Activated T-helper 1 cell treated with anti-CD3 and anti-CD28 coated beads, Interleukin-2, amount 50 U/mL, for 16 hours (primary cell): Measurements from ENCODE around the gene MMP25.

Experiments
- DNase-seq, 2 donors: peaks; one replicate each; pipeline ENCODE4 v3.0.0-alpha.2; 2020; ENCODE audit warnings: low read depth in 1 of 2, low spot score in 1 of 2

Gene MMP25, protein sequence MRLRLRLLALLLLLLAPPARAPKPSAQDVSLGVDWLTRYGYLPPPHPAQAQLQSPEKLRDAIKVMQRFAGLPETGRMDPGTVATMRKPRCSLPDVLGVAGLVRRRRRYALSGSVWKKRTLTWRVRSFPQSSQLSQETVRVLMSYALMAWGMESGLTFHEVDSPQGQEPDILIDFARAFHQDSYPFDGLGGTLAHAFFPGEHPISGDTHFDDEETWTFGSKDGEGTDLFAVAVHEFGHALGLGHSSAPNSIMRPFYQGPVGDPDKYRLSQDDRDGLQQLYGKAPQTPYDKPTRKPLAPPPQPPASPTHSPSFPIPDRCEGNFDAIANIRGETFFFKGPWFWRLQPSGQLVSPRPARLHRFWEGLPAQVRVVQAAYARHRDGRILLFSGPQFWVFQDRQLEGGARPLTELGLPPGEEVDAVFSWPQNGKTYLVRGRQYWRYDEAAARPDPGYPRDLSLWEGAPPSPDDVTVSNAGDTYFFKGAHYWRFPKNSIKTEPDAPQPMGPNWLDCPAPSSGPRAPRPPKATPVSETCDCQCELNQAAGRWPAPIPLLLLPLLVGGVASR

DNA sequence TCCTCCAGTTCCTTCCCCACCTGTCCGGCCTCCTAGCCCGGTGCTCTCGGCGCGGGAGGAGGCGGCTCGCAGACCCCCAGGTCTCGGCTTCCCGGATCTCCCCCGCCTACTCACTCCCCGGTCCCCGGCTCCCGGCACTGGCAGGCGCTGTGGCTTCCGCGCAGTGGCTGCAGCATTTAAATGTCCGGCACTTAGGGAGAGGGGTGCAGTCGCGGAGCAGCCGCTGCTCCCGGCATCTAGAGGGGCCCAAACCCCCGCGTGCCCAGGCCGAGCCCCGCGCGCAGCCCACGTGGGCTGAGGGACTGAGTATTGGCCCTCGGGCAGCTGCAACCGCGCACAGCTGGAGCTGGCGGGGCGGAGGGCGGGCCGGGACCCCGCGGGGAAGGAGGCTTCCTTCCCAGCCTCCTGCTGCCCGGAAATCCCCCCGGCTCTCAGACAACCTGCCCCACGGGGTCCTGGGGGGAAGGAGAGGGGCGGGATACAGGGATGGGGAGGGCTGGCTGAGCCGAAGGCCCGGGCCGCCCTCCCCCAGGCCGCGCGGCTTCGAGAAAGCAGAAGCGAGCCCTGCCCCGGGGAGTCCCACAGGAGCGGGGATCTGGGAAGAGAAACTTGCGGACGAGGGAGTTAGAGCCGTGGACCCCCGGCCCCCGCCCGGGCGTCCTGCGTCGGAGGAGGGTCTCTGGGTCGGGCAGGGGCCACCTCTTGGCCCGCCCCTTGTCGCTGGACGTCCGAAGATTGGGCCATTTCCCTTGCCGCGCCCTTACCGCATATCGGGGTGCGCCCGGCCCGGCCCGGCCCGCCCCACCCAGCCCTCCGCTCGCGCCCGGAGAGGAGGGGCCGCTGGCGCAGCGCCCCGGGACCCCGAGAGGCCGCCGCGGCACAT, at the start of gene MMP25:
Gene MMP25 (plus strand): TSS at position 804 of the 883 bp plus-strand sequence. CDS start 357 bp downstream, outside the sequence.
- no peak for DNase-seq

DNA sequence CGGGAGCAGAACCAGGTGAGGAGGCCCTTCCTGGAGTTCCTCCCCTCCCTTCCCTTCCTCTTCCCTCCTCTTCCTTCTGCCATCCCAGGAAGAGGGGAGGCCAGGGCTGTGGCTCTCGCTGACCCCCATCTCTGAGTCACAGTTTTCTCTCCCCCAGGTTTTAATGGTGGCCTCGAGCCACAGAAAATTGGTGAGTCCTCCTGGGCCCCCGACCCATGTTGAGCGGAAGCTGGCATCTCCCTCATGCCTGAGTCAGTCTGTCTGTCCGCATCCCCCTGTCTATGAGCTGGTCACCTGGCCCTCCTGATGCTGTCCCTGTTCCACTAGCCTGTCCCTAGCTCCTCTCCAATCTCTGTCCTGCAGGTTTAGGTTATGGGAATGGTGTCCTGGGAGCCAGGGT, 46.4 kb upstream of the MMP25 start:
- DNase-seq: no peak

DNA sequence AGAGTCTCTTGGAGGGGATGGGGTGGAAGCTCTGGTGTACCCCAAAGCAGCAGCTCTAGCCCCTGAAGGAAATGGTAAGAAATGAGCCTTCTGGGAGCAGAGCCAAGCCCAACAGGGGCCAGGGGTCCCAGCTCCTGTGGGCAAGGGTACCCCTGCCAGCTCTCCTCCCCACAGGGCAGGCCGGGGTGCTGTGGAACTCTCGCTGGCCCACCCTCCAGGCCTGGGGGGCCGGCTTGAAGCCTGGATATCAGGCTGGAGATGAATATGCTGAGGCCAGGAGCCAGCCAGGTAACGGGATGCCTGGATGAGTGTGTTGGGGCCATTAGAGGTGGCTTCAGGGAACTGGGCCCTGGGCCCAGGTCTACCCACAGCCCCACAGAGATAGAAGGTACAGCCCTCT, 45.8 kb upstream of the MMP25 start:
- DNase-seq: no peak

DNA sequence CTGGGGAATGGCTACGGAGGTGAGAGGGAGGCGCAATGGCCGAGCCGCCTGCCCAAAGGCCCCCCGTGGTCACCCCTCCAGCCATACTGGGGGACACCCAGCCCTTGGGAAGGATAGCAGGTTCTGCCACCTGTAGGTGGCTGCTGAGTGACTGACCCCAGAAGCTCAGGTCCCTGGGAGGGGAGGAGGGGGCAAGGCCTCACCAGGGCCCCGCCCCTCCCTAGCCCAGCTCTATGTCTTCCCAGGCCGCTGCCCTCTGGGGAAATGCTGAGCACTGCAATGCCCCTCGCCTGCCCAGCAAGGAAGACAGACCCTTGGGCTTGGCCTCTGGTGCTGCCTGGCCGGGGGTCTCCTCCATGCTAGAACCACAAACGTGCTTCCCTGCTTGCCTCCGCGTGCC, 45.0 kb upstream of the MMP25 start:
- DNase-seq: no peak

DNA sequence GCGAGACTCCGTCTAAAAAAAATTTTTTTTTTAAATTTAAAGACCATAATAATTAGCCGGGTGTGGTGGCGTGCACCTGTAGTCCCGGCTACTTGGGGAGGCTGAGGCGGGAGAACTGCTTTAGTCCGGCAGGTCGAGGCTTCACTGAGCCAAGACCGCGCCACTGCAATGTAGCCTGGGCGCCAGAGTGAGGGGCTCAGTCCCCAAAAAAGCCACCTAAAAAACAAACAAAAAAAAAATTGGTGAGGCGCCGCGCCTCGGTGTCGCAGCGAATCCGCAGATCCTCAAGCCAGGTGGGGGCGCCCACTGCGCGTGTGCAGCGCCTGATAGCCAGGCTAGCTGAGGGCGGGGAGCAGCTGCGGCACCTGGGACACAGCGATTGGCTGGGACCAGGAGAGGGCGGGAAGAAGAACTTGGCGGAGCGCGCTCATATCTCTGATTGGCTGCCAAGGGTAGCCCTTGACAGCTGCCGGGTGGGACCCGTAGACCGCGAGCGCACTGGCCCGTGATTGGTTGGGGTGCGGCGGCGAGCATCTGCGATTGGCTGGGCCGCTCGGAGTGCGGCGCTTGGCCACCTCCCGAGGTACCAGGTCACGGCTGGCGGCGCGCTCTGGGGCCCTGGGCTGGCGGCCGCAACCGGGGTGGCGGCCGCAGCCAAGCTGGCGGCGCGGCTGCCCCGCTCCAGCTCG, 42.6 kb upstream of the MMP25 start:
- peak; percentile 90 to 94 for DNase-seq

DNA sequence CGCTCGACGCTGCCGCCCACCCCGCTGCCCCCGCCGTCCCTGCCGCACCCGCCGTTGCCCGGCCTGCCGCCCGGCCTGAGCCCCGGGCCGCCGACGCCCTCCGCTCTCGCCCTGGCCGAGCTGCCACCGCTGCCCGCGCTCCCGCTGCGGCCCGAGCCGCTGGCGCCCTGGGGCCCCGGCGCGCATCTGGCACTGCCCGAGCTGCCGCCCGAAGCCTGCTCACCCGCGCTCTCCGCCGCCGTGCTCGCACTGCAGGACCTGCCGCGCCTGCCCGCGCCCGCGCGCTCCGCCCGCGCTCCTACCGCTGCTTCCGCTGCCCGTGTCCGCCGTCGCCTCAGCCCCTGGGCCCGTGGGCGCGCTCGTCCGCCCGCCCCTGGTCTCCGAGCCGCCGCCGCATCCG, 42.0 kb upstream of the MMP25 start:
- no peak for DNase-seq

DNA sequence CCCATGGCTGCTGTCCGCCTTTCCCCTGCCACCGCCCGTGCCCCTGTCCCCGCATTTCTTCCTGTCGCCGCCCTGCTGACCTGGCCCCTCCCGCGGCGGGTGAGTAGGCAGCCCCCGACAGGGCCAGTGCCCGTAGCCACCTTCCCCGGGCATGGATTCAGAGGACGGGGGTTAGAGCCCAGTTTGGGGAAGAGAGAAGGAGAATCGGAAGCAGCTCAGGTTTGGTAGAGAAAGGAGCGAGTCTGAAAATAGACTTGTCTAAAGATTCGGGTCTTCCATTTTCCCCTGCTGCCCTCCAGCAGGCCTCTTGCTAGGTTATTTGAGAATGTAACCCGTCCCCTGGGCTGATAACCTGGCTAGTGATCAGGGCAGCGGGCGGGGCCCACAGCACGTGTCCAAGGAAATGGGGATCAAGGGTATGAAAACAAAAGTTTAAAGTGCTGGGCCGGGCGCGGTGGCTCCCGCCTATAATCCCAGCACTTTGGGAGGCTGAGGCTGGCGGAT, 41.5 kb upstream of the MMP25 start:
- no peak for DNase-seq

DNA sequence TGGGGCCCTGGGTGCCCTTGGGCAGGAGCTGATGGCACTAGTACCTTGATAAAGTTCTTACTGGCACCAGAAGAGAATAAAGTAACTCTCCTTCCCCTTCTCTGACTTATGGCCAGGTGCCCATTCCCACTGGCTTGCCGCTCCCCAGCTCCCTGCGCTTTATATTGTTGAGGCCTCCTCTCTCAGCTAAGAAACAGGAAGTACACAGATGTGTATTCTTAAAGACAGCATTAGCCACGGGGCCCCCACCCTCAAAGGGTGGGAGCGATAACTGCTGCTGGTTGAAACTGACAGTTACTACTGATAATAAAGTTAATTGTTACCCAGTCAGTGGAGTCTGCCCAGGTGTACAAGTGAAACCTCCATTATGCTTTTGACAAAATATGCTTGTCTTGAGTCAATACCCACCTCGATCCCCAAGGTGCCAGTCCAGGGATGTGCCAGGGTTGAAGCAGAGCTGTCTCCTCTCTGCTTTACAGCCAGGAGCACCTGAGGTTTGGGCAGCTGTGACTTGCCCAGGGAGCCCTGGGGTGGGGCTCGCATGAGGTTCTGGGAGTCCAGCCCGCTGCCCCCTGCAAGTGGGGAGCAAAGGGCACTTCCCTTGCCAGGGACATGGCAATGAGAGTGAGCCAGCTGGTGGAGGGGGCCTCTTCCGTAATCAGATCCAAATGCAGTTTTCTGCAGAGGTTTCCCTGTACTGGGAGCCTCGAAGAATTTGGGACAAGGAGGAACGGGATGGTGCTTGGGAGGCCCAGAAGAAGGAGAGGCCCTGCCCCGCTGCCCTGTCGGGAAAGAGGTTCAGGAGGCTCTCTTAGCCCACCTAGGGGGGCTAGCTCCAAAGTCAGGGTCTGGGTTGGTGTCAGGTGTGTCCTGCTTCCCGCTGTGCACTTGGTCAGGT, 39.1 kb upstream of the MMP25 start:
- no peak for DNase-seq

DNA sequence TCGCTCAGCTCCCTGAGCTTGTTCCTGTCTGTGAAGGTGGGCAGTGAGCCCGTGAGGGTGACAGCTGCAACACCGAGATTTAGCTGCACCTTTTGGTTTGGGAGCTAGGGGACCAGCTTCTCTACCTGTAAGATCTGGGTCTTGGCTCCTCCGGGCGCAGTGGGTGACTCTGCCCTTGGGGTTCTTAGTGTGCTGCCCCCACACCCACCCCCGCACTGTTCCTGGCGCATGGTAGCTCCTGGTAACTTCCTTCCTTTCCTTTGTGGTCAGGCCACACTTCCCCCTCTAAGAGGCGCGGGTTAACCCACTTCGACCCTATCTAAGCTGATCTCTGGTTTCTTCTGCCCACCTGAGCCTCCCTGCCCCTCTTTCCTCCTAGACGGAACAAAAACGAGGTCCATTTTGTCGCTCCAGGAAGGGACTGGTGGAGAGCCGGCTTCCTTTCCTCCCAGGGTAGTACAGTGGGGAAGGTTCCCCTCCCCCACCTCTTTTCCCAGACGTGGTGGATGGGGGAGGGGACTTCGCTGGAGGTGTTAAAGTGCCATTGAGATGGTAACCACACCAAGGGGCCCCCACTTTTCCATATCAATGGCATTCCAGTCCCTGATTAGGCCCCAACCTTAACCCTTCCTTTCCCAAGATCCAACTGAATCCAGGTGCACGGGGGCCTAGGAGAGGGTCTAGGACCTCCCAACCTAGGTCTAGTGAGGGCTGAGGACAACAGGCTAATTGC, 38.2 kb upstream of the MMP25 start:
- DNase-seq: no peak

DNA sequence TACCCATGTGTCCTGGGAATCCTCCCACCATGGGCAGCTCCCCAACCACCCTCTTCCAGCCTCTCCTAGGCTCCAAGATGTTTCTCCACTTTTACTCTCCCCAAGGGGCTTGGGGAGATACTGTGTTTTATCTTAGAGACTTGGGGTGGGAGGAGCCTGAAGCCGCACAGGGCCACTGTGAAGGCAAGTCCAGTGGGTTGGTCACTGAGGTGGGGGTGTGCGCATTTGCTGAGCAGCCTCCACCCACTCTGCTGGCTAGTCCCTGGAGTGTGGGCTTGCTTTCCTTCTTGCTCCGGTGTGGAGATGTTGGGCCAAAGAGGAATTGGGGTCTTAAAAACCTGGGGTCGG, 37.7 kb upstream of the MMP25 start:
- DNase-seq: no peak

DNA sequence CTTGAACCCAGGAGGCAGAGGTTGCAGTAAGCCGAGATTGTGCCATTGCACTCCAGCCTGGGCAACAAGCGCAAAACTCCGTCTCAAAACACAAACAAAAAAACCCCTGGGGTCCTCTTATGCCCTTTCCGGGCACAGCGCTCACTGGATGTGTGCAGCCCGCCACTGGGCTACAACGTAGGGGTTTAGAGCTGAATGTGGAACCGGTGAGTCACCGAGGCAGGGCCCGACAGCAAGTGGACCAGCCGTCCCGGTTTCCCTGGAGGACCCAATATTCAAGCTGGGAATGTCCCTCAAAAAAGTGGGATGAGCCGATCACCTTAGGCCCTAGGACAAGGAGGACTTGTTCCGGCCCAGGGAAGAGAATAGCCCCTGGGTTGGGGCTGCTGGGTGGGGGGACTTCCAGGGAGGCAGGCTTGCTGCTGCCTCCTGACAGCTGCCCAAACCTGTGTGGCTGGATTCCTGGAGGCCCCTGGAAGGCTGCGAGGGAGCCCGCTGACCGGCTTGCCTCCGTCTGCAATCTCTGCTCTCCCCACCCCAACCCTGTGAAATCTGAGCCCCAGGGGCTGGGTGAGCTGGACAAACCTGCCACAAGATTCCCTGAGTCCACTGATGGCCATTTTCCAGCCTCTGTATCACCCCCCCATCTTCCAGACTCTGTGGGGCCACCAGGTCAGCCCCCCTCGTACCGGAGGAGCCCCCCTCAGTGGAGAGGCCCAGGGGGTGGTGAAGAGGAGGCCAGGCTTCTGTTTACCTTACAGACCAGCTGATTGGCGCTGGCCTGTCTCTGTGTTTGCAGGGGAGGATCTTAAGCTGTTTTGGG, 36.6 kb upstream of the MMP25 start:
- DNase-seq: no peak

DNA sequence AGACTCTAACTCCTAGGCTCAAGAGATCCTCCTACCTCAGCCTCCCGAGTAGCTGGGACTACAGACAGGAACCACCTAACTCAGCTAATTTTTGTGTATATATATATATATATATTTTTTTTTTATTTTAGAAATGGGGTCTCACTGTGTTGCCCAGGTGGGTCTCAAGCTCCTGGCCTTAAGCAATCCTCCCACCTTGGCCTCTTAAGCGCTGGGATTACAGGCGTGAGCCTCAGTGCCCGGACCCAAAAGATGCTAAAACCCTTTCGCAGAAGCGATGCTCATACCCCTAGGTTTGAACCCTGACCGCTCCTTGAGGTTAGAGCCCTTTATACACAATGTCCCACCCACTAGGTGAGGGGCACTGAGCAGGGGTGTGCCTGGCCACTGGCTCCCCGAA, 35.9 kb upstream of the MMP25 start:
- DNase-seq: no peak

DNA sequence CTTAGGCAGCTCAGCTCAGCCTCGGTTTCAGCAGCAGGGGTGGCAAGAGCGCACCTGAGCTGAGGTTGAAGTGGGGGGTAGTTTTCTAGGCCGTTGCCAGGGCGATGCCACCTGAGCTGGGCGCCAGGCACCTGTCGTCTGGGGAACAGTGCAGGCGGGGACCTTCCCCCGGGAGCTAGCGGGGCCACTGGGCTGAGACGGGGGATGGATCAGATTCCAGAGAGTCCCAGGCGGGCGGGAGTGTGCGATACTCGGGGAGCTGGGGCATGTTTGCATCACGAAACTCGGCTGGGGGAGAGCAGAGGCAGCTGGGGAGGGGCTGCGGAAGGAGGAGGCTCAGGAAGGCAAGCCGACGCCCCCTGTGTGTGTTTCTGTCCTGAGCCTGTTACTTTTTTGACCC, 34.1 kb upstream of the MMP25 start:
- DNase-seq: no peak

DNA sequence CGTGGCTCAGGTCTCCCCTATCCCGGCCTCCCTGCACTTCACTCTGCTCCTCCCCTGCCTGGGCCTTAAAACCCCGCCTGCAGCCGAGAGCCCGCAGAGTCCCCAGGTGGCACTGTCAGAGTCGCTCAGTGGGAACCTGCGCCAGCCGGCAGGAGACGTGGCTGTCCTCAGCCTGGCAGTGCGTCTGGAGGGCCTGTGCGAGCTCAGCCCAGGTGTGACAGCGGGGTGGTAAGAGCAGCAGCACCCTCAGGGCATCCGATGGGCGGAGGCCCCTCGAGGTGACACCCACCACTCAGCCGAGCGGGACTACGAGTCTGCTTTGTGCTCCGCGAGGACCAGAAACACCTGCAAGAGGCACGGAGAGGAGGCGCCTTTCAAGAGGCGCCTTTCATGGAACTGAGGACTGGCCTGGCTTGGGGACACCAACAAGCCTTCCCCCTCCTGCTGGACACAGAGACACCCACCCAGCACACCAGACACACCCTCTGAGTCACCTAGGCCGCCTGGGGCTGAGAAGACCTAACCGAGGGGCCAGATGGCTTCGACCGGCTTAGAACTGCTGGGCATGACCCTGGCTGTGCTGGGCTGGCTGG, 33.4 kb upstream of the MMP25 start, which contains the start of gene CLDN9:
Gene CLDN9 (plus strand): TSS at position 96 of the 593 bp plus-strand sequence. CDS start 440 bp downstream, at position 536.
- DNase-seq: no peak

DNA sequence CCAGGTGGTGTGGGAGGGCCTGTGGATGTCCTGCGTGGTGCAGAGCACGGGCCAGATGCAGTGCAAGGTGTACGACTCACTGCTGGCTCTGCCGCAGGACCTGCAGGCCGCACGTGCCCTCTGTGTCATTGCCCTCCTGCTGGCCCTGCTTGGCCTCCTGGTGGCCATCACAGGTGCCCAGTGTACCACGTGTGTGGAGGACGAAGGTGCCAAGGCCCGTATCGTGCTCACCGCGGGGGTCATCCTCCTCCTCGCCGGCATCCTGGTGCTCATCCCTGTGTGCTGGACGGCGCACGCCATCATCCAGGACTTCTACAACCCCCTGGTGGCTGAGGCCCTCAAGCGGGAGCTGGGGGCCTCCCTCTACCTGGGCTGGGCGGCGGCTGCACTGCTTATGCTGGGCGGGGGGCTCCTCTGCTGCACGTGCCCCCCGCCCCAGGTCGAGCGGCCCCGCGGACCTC, 32.8 kb upstream of the MMP25 start:
- DNase-seq: no peak

DNA sequence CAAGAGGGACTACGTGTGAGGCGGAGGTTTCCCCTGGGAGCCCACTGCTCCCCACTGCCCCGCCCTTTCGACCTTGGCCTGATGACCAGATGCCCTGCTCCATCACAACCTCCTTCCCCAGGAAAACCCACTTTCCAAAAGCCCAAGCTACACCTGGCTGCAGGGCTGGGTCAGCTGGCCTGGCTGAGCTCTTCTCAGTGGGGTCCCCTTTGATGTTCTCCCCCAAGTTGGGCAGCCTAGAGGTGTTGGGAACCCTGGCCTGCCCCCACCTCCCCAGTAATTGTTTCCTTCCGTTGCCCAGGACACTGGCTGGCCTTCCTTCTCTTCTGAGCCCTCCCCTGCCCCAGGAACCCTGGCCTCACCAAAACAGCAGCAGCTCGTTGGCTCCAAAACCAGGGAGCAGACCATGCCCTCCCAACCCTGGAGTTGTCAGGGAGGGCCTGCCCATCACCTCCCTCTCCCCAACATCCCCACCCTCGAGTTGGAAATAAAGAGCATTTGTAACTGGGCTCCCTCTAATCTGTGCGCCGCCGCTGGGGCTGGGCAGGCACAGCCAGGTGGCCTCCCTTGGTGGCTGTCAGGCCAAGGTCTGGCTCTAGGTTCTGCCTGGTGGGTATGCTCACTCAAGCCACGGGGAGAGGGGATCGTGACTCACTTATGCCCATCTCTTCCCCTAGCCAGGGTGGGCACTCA, 32.2 kb upstream of the MMP25 start:
- DNase-seq: no peak

DNA sequence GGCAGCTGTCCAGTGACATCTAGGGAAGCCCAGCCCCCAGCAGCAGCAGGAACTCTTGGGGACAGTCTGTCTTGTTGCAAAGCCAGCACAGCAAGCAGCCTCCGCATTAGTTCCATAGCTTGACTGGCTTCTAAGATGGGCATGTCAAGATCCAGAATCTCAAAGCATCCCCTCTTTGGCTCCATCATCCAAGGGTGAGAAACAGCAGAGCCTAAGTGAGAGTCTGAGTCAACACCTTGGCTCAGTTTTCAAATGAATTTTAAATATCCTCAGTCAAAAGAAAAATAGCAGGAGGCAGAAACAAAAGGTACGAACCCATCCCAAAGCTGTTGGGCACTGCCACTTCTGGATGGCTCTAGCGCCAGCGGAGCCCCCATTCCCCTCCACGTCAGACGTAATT, 31.4 kb upstream of the MMP25 start:
- no peak for DNase-seq
